Neuronal stem cell (in vitro differentiated cells): ENCODE results near the gene COL11A2.

Source experiments
- DNase-seq: peaks from one replicate; pipeline ENCODE4 v3.0.0-alpha.2; 2013; ENCODE audit warnings: low spot score
- H2AFZ ChIP-seq: one replicate; pipeline ENCODE4 v1.6.1; 2013; ENCODE audit warnings: mild to moderate bottlenecking, low read length, inconsistent platforms
- H2AK5ac ChIP-seq: 2 replicates; pipeline ENCODE4 v1.6.1; 2013; ENCODE audit warnings: low read depth, mild to moderate bottlenecking, inconsistent platforms, low read length, moderate library complexity, mixed read lengths
- H2BK120ac ChIP-seq: 2 replicates; pipeline ENCODE4 v1.6.1; 2013; ENCODE audit warnings: low read depth, mild to moderate bottlenecking, inconsistent platforms, low read length, moderate library complexity, mixed read lengths
- H2BK12ac ChIP-seq: one replicate; pipeline ENCODE4 v1.6.1; 2013; ENCODE audit warnings: low read length, inconsistent platforms
- H2BK15ac ChIP-seq: 2 replicates; pipeline ENCODE4 v1.6.1; 2013; ENCODE audit warnings: mild to moderate bottlenecking, low read length, inconsistent platforms, mixed read lengths
- H2BK5ac ChIP-seq: one replicate; pipeline ENCODE4 v1.6.1; 2013; ENCODE audit warnings: inconsistent platforms, mild to moderate bottlenecking, low read length, moderate library complexity
- H3K14ac ChIP-seq: one replicate; pipeline ENCODE4 v1.6.1; 2013; ENCODE audit warnings: low read length, inconsistent platforms
- H3K18ac ChIP-seq: 2 replicates; pipeline ENCODE4 v1.6.1; 2013; ENCODE audit warnings: low read length, inconsistent platforms
- H3K23ac ChIP-seq: 2 replicates; pipeline ENCODE4 v1.6.1; 2013; ENCODE audit warnings: low read depth, mild to moderate bottlenecking, mixed read lengths, low read length, inconsistent platforms; ENCODE audit not compliant: poor library complexity
- H3K27ac ChIP-seq: replicated peaks from 3 replicates; pipeline ENCODE4 v1.5.1; 2013; ENCODE audit warnings: low read length, inconsistent platforms
- H3K27me3 ChIP-seq, 3 experiments: 2 replicates each; pipeline ENCODE4 v1.6.1; 2013; ENCODE audit warnings: low read length in 3 of 3, mild to moderate bottlenecking in 2 of 3, inconsistent platforms in 1 of 3, low read depth in 1 of 3, mixed read lengths in 1 of 3, moderate library complexity in 1 of 3; ENCODE audit not compliant: control insufficient read depth in 3 of 3, insufficient read depth in 3 of 3
- H3K36me3 ChIP-seq, 2 donors: replicated peaks in 1 of 2; 2 replicates each; pipeline ENCODE4 v1.6.1; 2013; ENCODE audit warnings: low read length in 2 of 2; ENCODE audit not compliant: control insufficient read depth in 2 of 2, insufficient read depth in 2 of 2
- H3K4ac ChIP-seq: 2 replicates; pipeline ENCODE4 v1.6.1; 2013; ENCODE audit warnings: inconsistent platforms, mild to moderate bottlenecking, low read length, moderate library complexity
- H3K4me1 ChIP-seq, 2 donors: 1 replicate in 1 of 2; 2 replicates in 1 of 2; pipeline ENCODE4 v1.6.1; 2013; ENCODE audit warnings: low read length in 2 of 2, low read depth in 1 of 2; ENCODE audit not compliant: control insufficient read depth in 2 of 2, insufficient read depth in 1 of 2
- H3K4me2 ChIP-seq: one replicate; pipeline ENCODE4 v1.6.1; 2013; ENCODE audit warnings: mild to moderate bottlenecking, low read length, inconsistent platforms; ENCODE audit not compliant: insufficient read depth, poor library complexity, severe bottlenecking
- H3K4me3 ChIP-seq, 2 donors: 2 replicates each; pipeline ENCODE4 v1.5.1; 2013; ENCODE audit warnings: low read length in 2 of 2, mild to moderate bottlenecking in 2 of 2, inconsistent platforms in 1 of 2, moderate library complexity in 1 of 2
- H3K79me1 ChIP-seq: one replicate; pipeline ENCODE4 v1.6.1; 2013; ENCODE audit warnings: low read depth, mild to moderate bottlenecking, inconsistent platforms, low read length, moderate library complexity
- H3K9ac ChIP-seq: one replicate; pipeline ENCODE4 v1.6.1; 2013; ENCODE audit warnings: mild to moderate bottlenecking, low read depth, low read length, inconsistent platforms; ENCODE audit not compliant: poor library complexity
- H3K9me3 ChIP-seq, 2 donors: replicated peaks in 1 of 2; 2 replicates each; pipeline versions ENCODE3 to v1.6.1; 2013; ENCODE audit warnings: low read length in 2 of 2, mild to moderate bottlenecking in 2 of 2, inconsistent platforms in 1 of 2, low read depth in 1 of 2, mixed read lengths in 1 of 2, moderate library complexity in 1 of 2; ENCODE audit not compliant: control insufficient read depth in 2 of 2, insufficient read depth in 1 of 2
- H4K8ac ChIP-seq: one replicate; pipeline ENCODE4 v1.6.1; 2013; ENCODE audit warnings: low read depth, mild to moderate bottlenecking, inconsistent platforms, low read length, moderate library complexity
- H4K91ac ChIP-seq: one replicate; pipeline ENCODE4 v1.6.1; 2013; ENCODE audit warnings: low read length, low read depth, mild to moderate bottlenecking, inconsistent platforms; ENCODE audit not compliant: poor library complexity
- WGBS, 2 donors: extraction: QIAGEN DNeasy Blood & Tissue Kit; methylation state at CpG; one replicate each; pipeline ENCODE4 v1.1.7; 2013; ENCODE audit warnings: missing lambda C conversion rate in 2 of 2, mixed read lengths in 1 of 2; ENCODE audit not compliant: insufficient read length in 2 of 2, insufficient replicate concordance in 1 of 2; ENCODE audit errors: extremely low coverage in 2 of 2; 5-methylcytosine and 5-hydroxymethylcytosine counted together

Gene COL11A2

DNA sequence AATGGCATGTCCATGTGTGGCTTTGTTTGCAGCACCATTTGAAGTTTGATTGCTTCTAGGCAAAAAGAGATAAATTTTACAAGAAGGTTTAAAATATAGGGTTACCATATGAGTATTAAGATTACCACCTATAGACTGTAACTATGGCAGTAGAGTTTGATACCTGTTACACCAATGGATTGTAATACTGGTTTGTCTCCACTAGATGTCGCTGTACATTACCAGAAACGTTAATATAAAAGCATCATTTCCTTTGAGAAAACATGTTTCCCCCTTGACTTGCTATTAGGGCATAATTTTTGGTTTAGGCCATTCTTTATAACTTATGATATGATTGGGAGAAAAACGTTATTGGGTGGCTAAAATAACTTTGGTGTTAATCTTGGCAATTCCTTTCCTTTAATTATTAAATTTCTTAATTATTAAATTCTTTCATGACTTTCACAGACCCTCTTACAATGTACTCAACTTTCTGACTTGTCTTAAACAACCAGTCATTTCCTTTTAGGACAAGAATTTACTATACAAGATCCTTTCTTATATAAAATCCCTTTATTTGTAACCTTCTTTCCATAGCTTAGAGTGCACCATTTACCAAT, 73.6 kb downstream of the COL11A2 start:
- H3K27ac ChIP-seq, result no peak overlapping the region
- peak; percentile 52 for DNase-seq

DNA sequence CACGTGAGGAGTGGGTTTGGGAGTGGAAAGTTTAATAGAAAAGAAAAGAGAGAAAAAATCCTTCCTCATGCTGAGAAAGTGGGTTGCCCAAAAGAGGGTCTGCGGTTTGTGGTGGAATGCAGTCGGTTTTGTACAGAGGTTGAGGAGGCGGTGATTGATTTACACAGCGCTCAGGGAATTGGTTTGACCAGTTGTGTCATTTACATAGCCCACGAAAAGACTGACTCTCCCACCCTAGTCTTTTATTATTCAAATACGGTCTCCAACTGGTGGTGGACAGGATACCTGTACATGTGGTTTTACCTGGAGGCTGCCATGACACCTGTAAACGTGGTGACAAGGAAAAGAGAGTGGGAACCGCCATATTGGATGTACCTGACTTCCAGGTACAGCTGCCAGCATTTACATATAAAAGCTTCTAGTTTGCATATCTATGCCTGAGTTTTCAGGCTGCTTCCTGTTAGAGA, 74.4 kb downstream of the COL11A2 start:
- no peak overlapping the region for H4K8ac ChIP-seq
- no peak overlapping the region for H2AK5ac ChIP-seq
- H3K9me3 ChIP-seq, result no peaks in the 10 kb centered on the region
- H3K14ac ChIP-seq, result no peak overlapping the region
- no peaks in the 10 kb centered on the region for H3K36me3 ChIP-seq
- no peak overlapping the region for H3K4me3 ChIP-seq
- H3K4ac ChIP-seq, result no peak overlapping the region
- no peak overlapping the region for H2BK12ac ChIP-seq
- H3K4me2 ChIP-seq, result peak overlapping the region; percentile 74
- no peak overlapping the region for H2BK15ac ChIP-seq
- H3K23ac ChIP-seq, result no peak overlapping the region
- no CpG with 5 or more reads among the region's 9 CpGs for WGBS, 2 donors
- no peak overlapping the region for H2BK5ac ChIP-seq
- H3K27ac ChIP-seq, result no peak overlapping the region
- H2BK120ac ChIP-seq, result no peak overlapping the region
- no peaks in the 10 kb centered on the region for H3K79me1 ChIP-seq
- peaks cover 5% of the 10 kb centered on the region in 2 donors for H3K4me1 ChIP-seq
- no peak overlapping the region for H3K9ac ChIP-seq
- no peak for DNase-seq
- H4K91ac ChIP-seq, result no peak overlapping the region
- peaks cover 0 to 67% (median 5%) of the 10 kb centered on the region in 3 experiments for H3K27me3 ChIP-seq
- H2AFZ ChIP-seq, result no peak overlapping the region
- no peak overlapping the region for H3K18ac ChIP-seq

More for the DNA sequence above, 73.6 kb downstream of the COL11A2 start:
- no peak overlapping the region for H2AK5ac ChIP-seq
- no peak overlapping the region for H3K14ac ChIP-seq
- peaks cover 0 to 60% (median 5%) of the 10 kb centered on the region in 3 experiments for H3K27me3 ChIP-seq
- H4K8ac ChIP-seq, result no peak overlapping the region
- H3K4me1 ChIP-seq, result peaks cover 5% of the 10 kb centered on the region in 2 donors
- no CpG with 5 or more reads among the region's 3 CpGs for WGBS, 2 donors
- H3K36me3 ChIP-seq, result no peaks in the 10 kb centered on the region
- no peak overlapping the region for H3K4me2 ChIP-seq
- no peak overlapping the region for H2BK15ac ChIP-seq
- no peak overlapping the region for H2BK120ac ChIP-seq
- no peak overlapping the region for H4K91ac ChIP-seq
- no peaks in the 10 kb centered on the region for H3K79me1 ChIP-seq
- H3K4me3 ChIP-seq, result no peak overlapping the region
- no peak overlapping the region for H3K18ac ChIP-seq
- H3K9ac ChIP-seq, result no peak overlapping the region
- no peak overlapping the region for H3K4ac ChIP-seq
- no peak overlapping the region for H2BK12ac ChIP-seq
- H3K23ac ChIP-seq, result no peak overlapping the region
- H3K9me3 ChIP-seq, result peaks cover 2 to 4% of the 10 kb centered on the region in 2 donors
- no peak overlapping the region for H2AFZ ChIP-seq
- H2BK5ac ChIP-seq, result no peak overlapping the region

DNA sequence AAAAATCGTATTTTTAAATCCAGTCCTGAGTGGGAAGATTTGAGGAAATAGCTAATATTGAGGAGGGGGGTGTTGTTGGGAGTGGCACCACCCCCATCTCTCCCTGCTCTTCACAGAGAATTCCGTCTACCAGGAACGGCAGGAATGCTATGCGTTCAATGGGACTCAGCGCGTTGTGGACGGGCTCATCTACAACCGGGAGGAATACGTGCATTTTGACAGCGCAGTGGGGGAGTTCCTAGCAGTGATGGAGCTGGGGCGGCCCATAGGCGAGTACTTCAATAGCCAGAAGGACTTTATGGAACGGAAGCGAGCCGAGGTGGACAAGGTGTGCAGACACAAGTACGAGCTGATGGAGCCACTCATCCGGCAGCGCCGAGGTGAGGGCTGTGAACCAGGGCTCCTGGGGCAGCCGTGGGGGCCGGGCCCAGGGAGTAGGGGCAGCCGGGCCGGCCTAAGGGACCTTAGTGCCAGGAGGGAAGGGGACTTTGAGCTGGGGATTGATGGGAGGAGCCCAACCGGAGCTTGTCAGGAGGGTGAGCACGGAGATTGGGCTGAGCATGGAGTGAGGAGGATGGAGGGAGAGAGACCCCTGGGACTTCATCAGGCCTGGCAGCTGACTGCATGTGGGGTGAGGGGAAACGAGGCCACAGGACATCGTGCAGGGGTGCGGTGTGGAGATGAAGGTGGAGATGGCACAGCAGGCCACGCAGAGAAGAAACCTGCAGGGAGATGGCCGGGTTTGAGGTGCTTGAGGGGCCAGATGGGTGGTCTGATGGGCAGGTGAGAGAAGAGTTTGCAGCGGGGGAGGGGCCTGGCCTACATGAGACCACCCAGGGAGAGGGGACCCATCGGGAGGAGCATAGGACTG, 75.2 kb downstream of the COL11A2 start:
- peak; percentile 46 for DNase-seq

DNA sequence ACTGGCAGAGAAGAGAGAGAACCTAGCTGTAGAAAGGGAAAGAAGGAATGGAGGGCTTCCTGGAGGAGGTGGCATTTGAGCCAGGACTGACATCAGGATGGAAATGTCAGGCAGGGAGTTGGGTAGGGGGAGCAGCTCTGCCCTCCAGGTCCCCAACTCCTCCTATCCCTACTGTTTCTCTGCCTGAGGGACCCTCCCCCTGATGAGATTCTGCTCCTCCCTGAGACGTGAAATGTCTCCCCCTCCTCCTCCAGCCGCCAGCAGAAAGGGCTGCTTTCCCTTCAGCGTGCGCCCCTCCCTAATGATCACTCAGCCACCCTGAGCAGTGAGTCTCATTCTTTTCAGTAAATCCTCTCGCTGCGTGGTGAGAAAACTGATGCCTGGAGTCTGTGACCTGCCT, 75.8 kb downstream of the COL11A2 start:
- no peak overlapping the region for H3K18ac ChIP-seq
- peaks cover 5% of the 10 kb centered on the region in 2 donors for H3K4me1 ChIP-seq
- no peak overlapping the region for H3K23ac ChIP-seq
- H3K36me3 ChIP-seq, result no peaks in the 10 kb centered on the region
- no peak overlapping the region for H3K27ac ChIP-seq
- H4K8ac ChIP-seq, result no peak overlapping the region
- no peak overlapping the region for H3K4ac ChIP-seq
- peak overlapping the region; percentile 56 for H2AFZ ChIP-seq
- no peak overlapping the region for H2BK12ac ChIP-seq
- no peak overlapping the region for H2BK5ac ChIP-seq
- no peak overlapping the region for H4K91ac ChIP-seq
- H3K27me3 ChIP-seq, result peaks cover 0 to 69% (median 5%) of the 10 kb centered on the region in 3 experiments
- WGBS, 2 donors, result no CpG with 5 or more reads among the region's 6 CpGs
- no peak overlapping the region for H3K9ac ChIP-seq
- H2AK5ac ChIP-seq, result no peak overlapping the region
- no peak overlapping the region for H2BK120ac ChIP-seq
- H2BK15ac ChIP-seq, result no peak overlapping the region
- peak overlapping the region; percentile 74 for H3K4me2 ChIP-seq
- no peaks in the 10 kb centered on the region for H3K9me3 ChIP-seq
- H3K79me1 ChIP-seq, result no peaks in the 10 kb centered on the region
- H3K14ac ChIP-seq, result no peak overlapping the region
- peak overlapping the region in 1 of 2 donors; percentile 68 for H3K4me3 ChIP-seq
- DNase-seq, result no peak

More for the DNA sequence above, 75.2 kb downstream of the COL11A2 start:
- Histone ChIP-seq H3K23ac (peak overlapping the region; percentile 87), H2BK12ac (no peak overlapping the region), H4K91ac (no peak overlapping the region), H3K4me1 (peaks cover 5% of the 10 kb centered on the region in 2 donors), H3K9me3 (no peaks in the 10 kb centered on the region), H3K4ac (no peak overlapping the region), H3K18ac (peak overlapping the region; percentile 63), H3K4me3 (peak overlapping the region in 1 of 2 donors; percentile 68), H2AFZ (peak overlapping the region; percentile 56), H3K4me2 (peak overlapping the region; percentile 74), H3K27me3 (peaks cover 0 to 68% (median 5%) of the 10 kb centered on the region in 3 experiments), H3K9ac (peak overlapping the region; percentile 73), H3K79me1 (no peaks in the 10 kb centered on the region), H3K36me3 (no peaks in the 10 kb centered on the region), H3K14ac (no peak overlapping the region), H2AK5ac (no peak overlapping the region), H2BK5ac (no peak overlapping the region), H2BK120ac (no peak overlapping the region), H2BK15ac (no peak overlapping the region), H4K8ac (no peak overlapping the region), H3K27ac (no peak overlapping the region)
- WGBS, 2 donors, result no CpG with 5 or more reads among the region's 32 CpGs
